Cortex of kidney (tissue), 1 donor: Measurements from ENCODE around the gene NGDN.

Source experiments
- DNase-seq: peaks from one replicate; lab custom pipeline; 2025; lab: John Stamatoyannopoulos, UW

The NGDN gene

GRCh38 chr14:23522643-23523198 lies 53.2 kb downstream of the NGDN start:
- no peak for DNase-seq

GRCh38 chr14:23523229-23524016 lies 53.9 kb downstream of the NGDN start:
- no peak for DNase-seq

- no peak for DNase-seq
Observed at GRCh38 chr14:23524954-23525353, 55.5 kb downstream of the NGDN start.

GRCh38 chr14:23525611-23526010 lies 56.1 kb downstream of the NGDN start:
- DNase-seq = no peak
